HepG2 (cell line): ENCODE data around the gene RPA1. TPM values are rescaled to one million over a fixed set of nuclear protein-coding genes. Genes with fewer than 3 reads are reported as not detected.

Source experiments
- ATF5 ChIP-seq: sonication (generic); formaldehyde crosslinking; IDR thresholded peaks from 2 replicates; pipeline ENCODE4 v1.4.0; 2020; ENCODE audit warnings: mild to moderate bottlenecking, low read depth, missing genetic modification reagents
- BCL3 ChIP-seq: sonication (generic); formaldehyde crosslinking; IDR thresholded peaks from 2 replicates; pipeline ENCODE4 v1.5.1; 2020; ENCODE audit warnings: mild to moderate bottlenecking, missing genetic modification reagents, moderate library complexity
- CBX1 ChIP-seq: IDR thresholded peaks from one replicate; pipeline ENCODE4 v1.6.1; 2016; ENCODE audit warnings: antibody characterized with exemption, low read depth
- CREBL2 ChIP-seq: sonication (generic); formaldehyde crosslinking; IDR thresholded peaks from 2 replicates; pipeline ENCODE4 v1.8.1; 2023; ENCODE audit warnings: missing genetic modification reagents, mild to moderate bottlenecking, borderline replicate concordance
- CSRNP1 ChIP-seq: sonication (generic); formaldehyde crosslinking; IDR thresholded peaks from 2 replicates; pipeline ENCODE4 v1.8.1; 2023; ENCODE audit warnings: mild to moderate bottlenecking, missing genetic modification reagents
- FUBP1 ChIP-seq: sonication (generic); formaldehyde crosslinking; IDR thresholded peaks from 2 replicates; pipeline ENCODE4 v1.5.1; 2020; ENCODE audit warnings: missing genetic modification reagents, mild to moderate bottlenecking, borderline replicate concordance
- KDM2A ChIP-seq: sonication (generic); formaldehyde crosslinking; IDR thresholded peaks from 2 replicates; pipeline ENCODE4 v1.4.0; 2020; ENCODE audit warnings: low read depth, missing genetic modification reagents, borderline replicate concordance
- KDM5B ChIP-seq: sonication (generic); formaldehyde crosslinking; IDR thresholded peaks from 2 replicates; pipeline ENCODE4 v1.4.0; 2020; ENCODE audit warnings: missing genetic modification reagents, mild to moderate bottlenecking, borderline replicate concordance
- MIER2 ChIP-seq: IDR thresholded peaks from 2 replicates; pipeline ENCODE4 v1.6.1; 2016; ENCODE audit warnings: missing biosample characterization, missing genetic modification reagents
- PBX2 ChIP-seq: IDR thresholded peaks from 2 replicates; pipeline ENCODE4 v1.6.1; 2016; ENCODE audit warnings: control low read depth
- REL ChIP-seq: sonication (generic); formaldehyde crosslinking; conservative IDR thresholded peaks from 2 replicates; pipeline ENCODE4 v1.8.0; 2022; ENCODE audit warnings: mild to moderate bottlenecking, missing genetic modification reagents, moderate library complexity
- SMC3 ChIP-seq: IDR thresholded peaks from 2 replicates; pipeline ENCODE4 v1.6.1; 2011; ENCODE audit warnings: low read length, improper control_type of control experiment
- TBP ChIP-seq: sonication (generic); formaldehyde crosslinking; IDR thresholded peaks from 2 replicates; pipeline ENCODE4 v1.5.0; 2020; ENCODE audit warnings: missing genetic modification reagents
- ZBTB33 ChIP-seq: sonication (generic); formaldehyde crosslinking; IDR thresholded peaks from 2 replicates; pipeline ENCODE4 v1.4.0; 2020; ENCODE audit warnings: missing genetic modification reagents
- ZBTB7B ChIP-seq: sonication (generic); formaldehyde crosslinking; IDR thresholded peaks from 2 replicates; pipeline ENCODE4 v1.4.0; 2020; ENCODE audit warnings: missing genetic modification reagents
- ZFP91 ChIP-seq: sonication (generic); formaldehyde crosslinking; IDR thresholded peaks from 2 replicates; pipeline ENCODE4 v1.9.0; 2022; ENCODE audit warnings: missing genetic modification reagents, mild to moderate bottlenecking, borderline replicate concordance
- ZNF703 ChIP-seq: sonication (generic); formaldehyde crosslinking; IDR thresholded peaks from 2 replicates; pipeline ENCODE4 v1.5.1; 2020; ENCODE audit warnings: missing genetic modification reagents, mild to moderate bottlenecking, moderate library complexity, borderline replicate concordance
- ZNF766 ChIP-seq: sonication (generic); formaldehyde crosslinking; IDR thresholded peaks from 2 replicates; pipeline ENCODE4 v1.5.0; 2020; ENCODE audit warnings: missing genetic modification reagents, borderline replicate concordance
- polyA plus RNA-seq, 8 experiments: library from polyadenylated mRNA; depleted of rRNA in 3 of 8; stranded (reverse) in 7 of 8; unstranded in 1 of 8; fragments of >200 nt; fragmentation: Illumina TruSeq in 4 of 8; extraction: Trizol in 4 of 8; gene quantifications; 2 replicates each; pipeline versions ENCODE4 v1.2.1 to v1.2.3, GENCODE V29; 2011 to 2016; ENCODE audit warnings: low read depth in 4 of 8, missing spikeins in 1 of 8, mixed read lengths in 1 of 8; ENCODE audit not compliant: insufficient read depth in 1 of 8
- total RNA-seq, 5 experiments: library from RNA; depleted of rRNA; stranded (reverse); fragments of >200 nt; fragmentation: Illumina TruSeq; extraction: Trizol; gene quantifications; 2 replicates each; pipeline ENCODE4 v1.2.3, GENCODE V29; 2016; ENCODE audit warnings: low read depth in 1 of 5

RPA1 gene
- total and polyA plus RNA-seq, 2 of the 13 experiments (the other 11 are each of a cell fraction or from before 2014, with no cell fraction given), result 13.9 to 37.6 TPM

GRCh38 chr17:1829592-1830257 is at the start of gene RPA1, which contains the start of gene SMYD4 (continued):
- TF ChIP-seq FUBP1 (CRISPR knock-in tag), result no peak
- TF ChIP-seq CBX1, result no peak
- TF ChIP-seq ZNF766, result no peak; the same call in 1 of the 2 replicates
- no peak for TF ChIP-seq ATF5
- no peak for TF ChIP-seq ZBTB33 (CRISPR knock-in tag)
- TF ChIP-seq REL (CRISPR knock-in tag), result no peak; the same call in 1 of the 2 replicates
- no peak for TF ChIP-seq ZBTB7B (CRISPR knock-in tag)
- TF ChIP-seq BCL3 (CRISPR knock-in tag), result peak; percentile 94
- TF ChIP-seq KDM2A (CRISPR knock-in tag), result peak; percentile 30; the same call in 1 of the 2 replicates
- TF ChIP-seq CREBL2 (CRISPR knock-in tag), result no peak; the same call in 1 of the 2 replicates
- TF ChIP-seq KDM5B (CRISPR knock-in tag), result peak; percentile 78; the same call in 1 of the 2 replicates
- TF ChIP-seq CSRNP1, result no peak
- TF ChIP-seq TBP (CRISPR knock-in tag), result no peak
- no peak for TF ChIP-seq SMC3
- no peak; the same call in 1 of the 2 replicates for TF ChIP-seq ZFP91 (CRISPR knock-in tag)
- TF ChIP-seq ZNF703 (CRISPR knock-in tag), result no peak
- TF ChIP-seq MIER2 (CRISPR knock-in tag), result no peak
- no peak for TF ChIP-seq PBX2
